HG03135 (cell line): ENCODE measurements around the gene OR2G2.

Source experiments
- ATAC-seq: cut with Tn5 transposase; IDR thresholded peaks from one replicate; pipeline ENCODE4 v1.9.1; 2021; ENCODE audit warnings: mild to moderate bottlenecking, moderate library complexity; ENCODE audit not compliant: unreplicated experiment

The OR2G2 gene, protein sequence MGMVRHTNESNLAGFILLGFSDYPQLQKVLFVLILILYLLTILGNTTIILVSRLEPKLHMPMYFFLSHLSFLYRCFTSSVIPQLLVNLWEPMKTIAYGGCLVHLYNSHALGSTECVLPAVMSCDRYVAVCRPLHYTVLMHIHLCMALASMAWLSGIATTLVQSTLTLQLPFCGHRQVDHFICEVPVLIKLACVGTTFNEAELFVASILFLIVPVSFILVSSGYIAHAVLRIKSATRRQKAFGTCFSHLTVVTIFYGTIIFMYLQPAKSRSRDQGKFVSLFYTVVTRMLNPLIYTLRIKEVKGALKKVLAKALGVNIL

DNA sequence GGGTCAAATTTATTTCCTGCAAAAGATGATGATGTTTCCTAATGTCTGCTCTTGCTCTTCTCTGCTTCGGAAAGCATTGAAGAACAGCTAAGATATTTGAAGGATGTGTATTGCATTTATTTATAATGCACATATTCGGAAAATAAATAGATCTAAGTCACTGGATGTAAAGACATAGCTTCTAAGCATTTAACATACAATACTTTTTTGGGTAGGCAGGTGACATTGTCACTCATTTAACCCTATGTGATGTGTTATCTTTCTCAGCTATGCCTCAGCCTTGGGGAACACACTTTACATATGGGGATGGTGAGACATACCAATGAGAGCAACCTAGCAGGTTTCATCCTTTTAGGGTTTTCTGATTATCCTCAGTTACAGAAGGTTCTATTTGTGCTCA is at the start of gene OR2G2:
Gene OR2G2 (plus strand): TSS at position 301 of the 400 bp plus-strand sequence. CDS start 0 bp downstream, at position 301.
- no peak for ATAC-seq

DNA sequence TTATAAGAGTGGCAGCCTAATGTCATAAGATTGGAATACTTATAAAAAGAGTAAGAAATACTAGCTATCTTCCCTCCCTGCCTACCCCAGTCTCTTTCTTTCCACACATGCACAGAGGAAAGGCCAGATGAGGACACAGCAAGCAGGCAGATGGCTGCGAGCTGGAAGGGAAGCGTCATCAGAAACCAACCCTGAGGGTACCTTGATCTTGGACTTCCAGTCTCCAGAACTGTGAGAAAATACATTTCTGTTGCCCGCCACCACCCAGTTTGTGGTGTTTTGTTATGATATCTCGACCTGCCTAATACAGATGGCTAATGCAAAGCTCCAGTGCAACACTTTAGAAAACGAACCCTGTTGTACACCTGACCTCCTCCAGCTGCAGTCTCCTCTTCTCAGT is 49.6 kb upstream of the OR2G2 start:
- no peak for ATAC-seq

DNA sequence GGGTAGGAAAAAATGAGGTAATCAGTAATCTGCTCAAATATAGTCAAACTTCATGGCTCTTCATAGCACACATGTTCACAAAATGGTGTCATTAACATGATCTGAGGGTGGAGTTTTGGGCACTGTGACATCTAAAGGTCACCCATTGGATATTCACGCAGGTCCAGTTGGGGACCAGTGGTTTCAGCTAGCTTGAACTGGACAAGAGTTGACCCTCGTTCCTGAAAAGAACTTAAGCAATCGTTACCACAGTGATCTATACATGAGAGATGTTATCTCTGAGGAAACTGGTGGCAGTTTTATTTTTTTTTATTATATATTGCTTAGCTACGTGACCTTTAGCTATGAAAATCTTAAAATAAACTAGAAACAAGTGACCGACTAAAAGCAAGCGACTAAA is 48.9 kb upstream of the OR2G2 start:
- ATAC-seq = no peak

DNA sequence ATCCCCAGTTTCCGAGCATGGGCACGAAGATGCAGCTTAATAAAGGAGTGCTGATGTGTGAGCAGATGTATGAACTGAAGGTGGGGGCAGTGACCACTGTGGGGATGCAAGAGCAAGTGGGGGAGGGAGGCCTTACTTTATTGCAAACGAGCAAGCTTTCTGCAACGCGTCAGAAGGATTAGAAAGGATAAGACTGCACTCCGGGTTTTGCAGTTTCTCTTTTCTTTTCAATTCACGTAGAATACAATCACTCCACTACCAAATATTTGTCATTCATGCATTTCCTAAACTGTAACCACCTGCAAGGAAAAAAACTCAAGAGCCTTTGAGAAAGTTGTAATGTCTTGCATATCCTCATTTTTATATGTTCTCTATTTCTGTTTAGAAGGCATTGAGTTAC is 47.6 kb upstream of the OR2G2 start:
- ATAC-seq = no peak

DNA sequence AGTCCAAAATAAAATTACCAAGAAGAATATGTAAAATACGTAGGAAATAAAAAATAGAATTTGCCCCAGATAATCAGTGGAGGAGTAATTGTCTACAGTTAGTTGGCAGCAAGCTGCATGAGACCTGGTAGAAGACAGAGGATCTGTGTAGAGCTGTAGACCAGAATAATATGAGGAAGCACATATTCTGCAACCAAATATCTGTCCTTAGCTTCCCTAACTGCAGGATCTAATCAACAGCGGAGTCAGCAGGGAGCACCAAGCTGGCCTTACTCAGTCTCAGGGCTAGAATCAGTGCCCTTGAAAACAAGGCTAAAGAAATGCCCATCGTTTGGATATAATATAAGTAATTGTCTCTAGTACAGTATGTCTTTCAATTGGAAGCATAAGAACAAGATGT is 45.3 kb upstream of the OR2G2 start:
- ATAC-seq = no peak

DNA sequence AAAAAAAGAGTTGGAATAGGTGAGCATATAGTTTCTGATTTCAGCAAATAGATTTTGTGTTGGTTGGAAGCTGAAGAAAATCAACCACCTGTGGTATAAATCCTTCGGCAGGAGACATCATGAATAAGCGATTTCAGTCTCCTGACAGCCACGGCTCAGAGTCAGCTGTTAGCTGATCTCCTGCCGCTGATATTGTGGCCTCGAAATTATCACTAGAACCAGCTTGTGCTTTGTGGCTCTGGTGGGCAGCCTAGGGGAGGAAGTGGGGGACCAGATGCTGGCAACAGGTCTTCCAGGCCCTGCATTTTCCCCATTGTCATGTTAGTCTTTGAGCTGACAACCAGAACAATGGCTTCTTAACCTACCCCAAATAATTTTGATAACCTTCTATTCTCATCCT is 40.1 kb upstream of the OR2G2 start:
- no peak for ATAC-seq

DNA sequence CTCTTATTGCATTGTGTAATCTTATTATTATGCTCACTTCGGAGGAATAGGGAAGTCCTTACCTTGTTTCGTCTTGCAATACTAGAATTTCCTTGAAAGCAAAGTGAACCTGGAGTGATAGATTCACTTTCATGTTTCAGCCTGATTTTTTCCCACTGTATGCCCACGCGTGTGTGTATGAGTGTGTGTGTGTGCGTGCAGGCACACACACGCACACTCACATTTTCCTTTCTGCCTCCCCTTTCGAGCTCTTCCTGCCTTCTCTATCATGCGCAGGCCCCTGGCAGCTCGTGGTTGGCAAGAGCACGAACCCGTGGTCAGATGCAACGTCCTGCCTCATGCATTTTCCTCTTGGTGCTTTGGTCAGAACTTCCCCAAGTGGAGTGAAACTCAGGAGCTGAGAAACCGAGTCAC is 39.4 kb upstream of the OR2G2 start, which contains the start of gene GCSAML:
Gene GCSAML (plus strand): TSS at position 366 of the 414 bp plus-strand sequence. CDS start 58 bp downstream, outside the sequence.
- ATAC-seq = no peak

DNA sequence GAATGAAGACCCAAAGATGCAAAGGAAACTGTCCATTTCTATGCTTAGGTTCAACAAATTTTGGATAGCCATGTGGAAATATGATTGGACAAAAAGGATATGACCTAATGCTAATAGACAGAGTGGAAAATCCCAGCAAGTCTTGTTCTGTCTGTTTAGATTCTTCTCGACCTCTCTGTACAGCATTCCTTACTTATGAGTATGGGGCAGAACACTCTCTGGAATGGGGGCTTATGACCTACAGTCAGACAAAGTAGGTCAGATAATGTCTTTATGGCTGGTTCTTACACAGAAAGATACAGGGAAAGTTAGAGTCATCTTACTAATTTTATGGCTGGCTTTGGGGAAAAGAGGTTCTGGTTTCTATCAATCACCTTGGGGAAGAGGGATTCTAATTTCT is 36.4 kb upstream of the OR2G2 start:
- no peak for ATAC-seq

DNA sequence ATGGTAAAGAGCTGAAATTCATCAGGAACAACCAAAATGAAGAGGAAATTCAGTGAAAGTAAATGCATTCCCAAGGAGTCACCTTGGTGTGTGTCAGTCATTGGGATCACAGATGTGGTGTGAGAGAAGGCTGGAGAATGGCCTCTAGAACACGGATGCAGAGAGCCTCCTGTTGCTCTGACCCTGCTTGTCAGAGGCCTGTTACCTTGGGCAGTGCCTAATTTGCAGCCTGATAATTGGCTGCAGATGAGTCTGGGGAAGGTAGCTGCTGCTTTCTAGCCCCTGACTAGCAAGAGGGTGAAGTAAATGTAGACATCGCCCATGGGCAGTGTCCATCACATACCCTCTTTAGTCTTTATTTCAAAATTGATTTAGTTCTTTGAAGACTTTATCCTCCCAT is 35.9 kb upstream of the OR2G2 start:
- no peak for ATAC-seq

DNA sequence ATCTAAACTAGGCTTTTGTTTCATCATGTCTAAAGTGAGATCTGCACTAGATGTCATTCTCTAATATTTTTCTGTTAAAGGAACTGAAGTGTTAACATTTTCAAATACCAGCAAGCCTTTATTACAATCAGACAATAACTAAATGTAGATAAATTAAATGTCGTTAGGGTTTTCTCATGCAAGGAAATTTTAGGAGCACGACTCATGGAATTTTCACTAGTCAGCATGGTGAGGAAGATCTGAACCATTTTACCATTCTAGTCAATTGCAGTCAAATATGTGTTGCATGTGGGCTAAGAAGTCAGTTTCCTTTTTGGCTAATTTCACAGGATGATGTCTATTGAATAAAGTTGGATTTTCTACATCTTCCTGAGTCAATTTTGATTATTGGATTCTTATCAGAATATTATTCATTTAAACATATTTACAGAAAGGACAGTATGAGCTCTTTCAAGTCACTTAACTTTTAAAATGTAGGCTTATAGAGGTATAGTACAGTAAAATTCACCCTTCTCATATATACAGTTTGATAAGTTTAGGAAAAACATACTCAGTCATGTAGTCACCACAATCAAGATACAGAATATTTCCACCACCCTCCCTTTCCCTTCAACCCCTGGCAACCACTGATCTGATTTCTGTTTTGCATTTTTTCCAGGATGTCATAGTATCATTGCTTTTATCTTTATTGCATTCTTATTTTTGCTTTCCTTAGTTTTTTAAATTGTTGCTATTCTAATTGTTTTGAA is 30.1 kb upstream of the OR2G2 start:
- no peak for ATAC-seq

DNA sequence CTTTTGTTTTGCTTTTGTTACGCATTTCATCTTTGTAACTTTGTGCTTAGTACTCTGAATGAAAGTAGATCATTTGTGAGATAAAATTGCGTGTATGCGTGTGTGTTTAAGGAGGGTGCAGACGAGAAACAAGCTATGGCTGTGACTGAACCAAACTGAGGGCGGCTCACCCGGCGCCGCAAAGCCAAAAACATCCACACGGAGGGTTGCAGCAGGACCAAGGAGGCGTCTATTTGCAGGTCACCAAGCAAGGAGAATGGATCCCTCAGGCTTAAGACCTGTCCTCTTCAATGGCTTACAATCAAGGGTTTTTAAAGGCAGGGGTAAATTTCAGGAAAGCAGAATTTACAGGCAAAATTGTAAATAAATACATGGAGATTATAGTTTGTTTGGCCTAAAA is 26.4 kb upstream of the OR2G2 start:
- no peak for ATAC-seq

DNA sequence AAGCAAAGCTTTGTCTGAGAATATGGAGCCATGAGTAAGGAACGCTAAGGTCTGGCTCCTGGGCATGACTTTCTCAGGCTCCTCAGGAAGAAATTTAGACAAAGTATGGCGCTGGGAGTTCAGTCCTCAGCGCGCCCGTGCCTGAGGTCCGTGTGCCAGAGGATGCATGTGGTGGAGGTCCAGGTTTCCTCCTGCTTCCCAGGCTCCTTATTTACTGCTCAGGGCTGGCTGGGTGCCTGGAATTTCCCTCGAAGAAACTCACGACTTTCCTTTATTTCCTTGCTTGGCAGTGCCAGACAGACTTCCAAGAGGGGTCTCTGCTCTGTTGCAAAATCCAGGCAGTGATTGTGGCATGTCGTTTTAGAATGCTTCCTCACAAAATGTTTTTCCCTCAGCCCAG is 26.0 kb upstream of the OR2G2 start:
- ATAC-seq = no peak

DNA sequence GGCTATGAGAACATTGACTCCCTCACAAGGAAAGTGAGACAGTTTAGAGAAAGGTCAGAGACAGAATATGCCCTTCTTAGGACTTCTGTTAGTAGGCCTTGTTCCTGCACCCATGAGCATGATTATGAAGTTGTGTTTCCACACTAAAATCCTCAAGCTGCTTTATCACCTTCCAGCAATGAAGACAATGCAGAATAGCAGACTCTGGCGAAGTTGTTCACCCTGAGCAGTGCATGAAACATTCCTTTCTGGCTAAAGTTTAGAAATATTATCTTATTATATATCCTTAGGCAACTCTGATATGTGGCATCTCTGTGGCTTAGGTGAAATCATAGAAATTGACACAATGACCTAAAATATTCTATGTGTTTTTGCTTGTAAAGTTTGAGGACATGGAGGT is 13.9 kb upstream of the OR2G2 start:
- no peak for ATAC-seq

DNA sequence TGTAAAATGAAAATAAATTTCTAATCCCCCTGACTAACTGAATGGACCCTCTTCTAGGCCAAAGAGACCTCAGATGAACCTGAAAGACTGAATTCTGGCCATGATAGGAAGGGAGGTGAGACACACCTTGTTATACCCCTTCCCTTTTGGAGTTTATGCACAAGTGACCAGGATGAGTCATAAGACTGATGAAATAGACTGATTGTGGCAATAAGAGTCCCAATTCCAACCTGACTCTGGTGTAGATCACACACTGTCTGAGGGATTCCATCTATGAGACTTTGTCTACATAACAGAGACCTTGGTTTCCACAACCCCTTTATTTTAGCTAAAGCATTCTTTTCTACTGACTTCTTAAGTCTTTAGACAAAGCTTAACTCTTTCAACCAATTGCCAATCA is 13.5 kb upstream of the OR2G2 start:
- ATAC-seq = no peak

DNA sequence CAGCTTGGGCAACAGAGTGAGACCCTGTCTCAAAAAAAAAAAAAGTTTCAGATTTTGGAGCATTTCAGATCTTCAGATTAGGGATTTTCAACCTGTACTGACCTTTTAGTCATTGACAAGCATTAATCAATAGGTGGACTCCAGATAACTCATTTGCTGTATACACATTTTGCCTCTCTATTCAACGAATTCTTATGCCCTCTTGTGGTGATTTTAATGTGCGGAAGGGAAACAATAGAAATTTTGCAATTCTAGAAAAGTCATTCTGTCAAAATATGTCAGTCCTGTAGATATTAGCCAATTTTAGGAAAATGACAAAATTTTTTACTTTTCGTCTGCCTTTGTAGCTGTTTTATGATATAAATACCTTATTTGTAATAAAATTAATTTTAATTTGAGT is 11.6 kb upstream of the OR2G2 start:
- ATAC-seq = no peak

DNA sequence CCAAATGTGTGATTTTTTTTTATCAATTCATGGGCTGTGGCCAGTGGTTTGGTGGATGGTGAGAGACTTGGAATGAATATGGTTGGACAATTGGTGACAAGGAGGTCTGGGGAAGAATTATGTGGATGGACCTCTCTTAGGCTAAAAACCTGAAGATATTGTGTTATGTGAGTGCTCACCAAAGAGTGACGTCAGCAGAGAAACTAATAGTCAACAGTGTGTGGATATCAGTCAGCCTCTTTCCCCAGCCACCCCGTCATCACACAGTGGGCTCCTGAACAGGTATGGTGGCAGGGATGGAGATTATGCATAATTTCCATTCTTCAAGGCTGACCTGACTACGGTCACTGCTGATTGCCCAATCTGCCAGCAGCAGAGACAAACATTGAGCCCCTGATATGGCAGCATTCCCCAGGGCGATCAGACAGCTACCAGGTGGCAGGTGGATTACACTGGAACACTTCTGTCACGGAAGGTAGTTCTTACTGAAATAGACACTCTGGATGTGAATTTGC is 9.2 kb upstream of the OR2G2 start:
- ATAC-seq = no peak

DNA sequence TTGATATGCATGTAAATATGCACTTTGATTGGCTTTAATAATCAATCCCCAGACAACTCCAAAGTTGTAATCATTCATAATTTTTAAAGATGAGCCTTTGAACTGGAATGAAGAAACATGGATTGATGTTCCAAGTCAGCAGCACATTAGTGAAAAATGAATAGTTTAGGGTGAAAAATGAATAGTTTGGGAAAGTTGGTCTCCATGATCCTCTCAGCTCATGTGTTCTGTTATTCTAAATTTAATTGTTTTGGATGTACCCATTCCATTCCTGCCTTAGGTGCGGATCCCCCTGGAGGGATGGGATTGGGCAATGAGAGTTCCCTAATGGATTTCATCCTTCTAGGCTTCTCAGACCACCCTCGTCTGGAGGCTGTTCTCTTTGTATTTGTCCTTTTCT is 17.1 kb downstream of the OR2G2 start, which contains the start of gene OR2G3:
Gene OR2G3 (plus strand): TSS at position 301 of the 400 bp plus-strand sequence. CDS start 0 bp downstream, at position 301.
- ATAC-seq = no peak

DNA sequence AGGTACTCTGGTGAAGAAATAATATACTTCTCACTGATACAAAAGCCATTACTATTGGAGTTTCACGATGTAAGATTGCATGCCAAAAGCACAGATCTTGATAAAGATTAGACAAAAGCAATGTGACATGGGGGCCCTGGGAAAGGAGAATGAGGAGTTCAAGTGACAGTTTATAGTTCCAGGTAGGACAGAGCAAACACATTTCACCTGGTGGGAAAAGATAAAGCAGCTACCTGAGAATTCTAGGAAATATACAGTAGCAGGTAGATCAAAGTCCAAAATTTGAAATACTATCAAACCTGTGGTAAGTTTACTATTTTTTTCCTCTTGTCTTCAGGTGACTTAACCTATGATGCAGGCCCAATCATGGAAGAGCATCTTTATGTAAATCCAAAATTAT is 25.2 kb downstream of the OR2G2 start:
- no peak for ATAC-seq

DNA sequence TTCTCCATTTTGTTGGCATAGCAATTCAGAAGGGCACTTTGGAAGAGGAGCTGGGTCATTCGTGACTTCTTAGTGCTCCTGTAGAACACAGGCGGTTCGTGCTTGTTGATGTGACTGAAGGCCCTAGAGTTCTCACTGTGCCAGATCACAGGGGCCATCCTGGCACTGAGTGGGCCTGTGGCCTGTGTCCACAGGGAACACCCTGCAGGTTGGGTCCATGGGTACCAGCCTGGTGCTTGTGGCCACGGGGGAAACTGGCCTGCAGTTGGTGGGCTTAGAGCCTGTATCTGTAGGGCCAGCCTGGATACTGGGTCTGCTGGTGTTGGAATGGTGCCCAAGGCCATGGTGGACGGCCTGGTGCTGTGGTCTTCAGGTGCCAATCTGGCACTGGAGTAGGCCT is 26.5 kb downstream of the OR2G2 start:
- ATAC-seq = no peak

DNA sequence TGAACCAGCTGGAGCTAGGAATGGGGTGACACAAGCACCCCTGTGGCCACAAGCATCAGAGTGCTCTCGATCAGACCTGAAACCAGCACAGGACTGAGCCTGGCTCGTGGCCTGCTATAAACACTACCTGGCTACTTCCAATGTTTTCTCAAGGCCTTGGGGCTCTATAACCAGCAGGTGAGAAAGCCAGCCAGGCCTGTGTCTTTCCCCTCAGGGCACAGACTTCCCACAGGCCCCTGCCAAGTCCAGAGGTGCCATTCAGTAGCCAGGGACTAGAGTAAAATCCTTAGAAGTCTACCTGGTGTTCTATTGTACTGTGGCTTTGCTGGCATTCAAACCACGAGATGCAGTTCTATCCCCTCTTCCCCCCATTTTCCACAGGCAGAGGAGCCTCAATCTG is 39.8 kb downstream of the OR2G2 start:
- no peak for ATAC-seq

DNA sequence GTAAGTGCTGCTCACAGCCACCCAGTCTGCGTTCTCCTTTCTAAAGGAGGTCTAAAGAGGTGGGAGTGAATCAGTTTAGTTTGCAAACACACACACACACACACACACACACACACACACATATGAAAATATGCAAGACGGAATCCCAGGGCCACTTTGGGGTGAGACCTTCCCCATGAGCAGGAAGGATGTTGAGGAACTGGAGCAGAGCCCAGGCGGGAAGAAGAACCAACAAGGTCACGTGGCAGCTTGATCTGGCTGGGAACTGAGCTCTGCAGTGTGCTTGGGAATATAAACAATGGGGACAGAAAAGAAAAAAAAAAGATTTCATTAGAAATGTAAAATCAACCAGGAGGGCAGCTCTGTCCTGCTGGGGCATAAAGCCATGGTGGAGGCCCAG is 49.9 kb downstream of the OR2G2 start:
- ATAC-seq = no peak

DNA sequence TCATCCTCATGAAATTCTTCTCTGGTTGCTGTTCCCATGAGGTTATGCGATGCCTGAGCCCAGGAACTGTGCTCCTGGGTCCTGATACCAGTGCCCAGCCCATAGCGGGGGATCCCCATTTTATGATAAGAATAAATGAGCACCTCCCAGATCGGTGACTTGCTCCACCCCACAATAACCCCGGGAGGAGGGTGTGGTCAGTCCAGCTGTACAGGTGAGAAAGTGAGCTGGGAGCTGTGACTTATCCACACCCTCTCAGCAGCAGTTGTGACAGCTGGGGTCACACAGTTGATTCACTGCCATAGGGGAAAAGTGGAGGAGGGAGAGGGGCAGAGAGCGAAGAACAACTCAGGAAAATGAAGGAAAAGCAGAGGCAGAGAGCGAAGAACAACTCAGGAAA is 50.6 kb downstream of the OR2G2 start:
- ATAC-seq = no peak
